WTC11 (cell line): Measurements from ENCODE around the gene FUCA1. TPM values are rescaled to one million over a fixed set of nuclear protein-coding genes. Genes with fewer than 3 reads are reported as not detected.

Experiments
- ATAC-seq: fragments of 200-7000 bp; cut with Tn5 transposase; 2 replicates; pipeline ENCODE4 v1.10.0; 2021; ENCODE audit warnings: mild to moderate bottlenecking, moderate library complexity
- CTCF ChIA-PET: fragments of 300-600 bp; sonication (Branson Sonifier 250); formaldehyde crosslinking; loops from one replicate; lab custom pipeline; 2021; ENCODE audit warnings: antibody characterized with exemption; lab: Charles Lee
- POLR2A ChIA-PET: fragments of 350-600 bp; sonication (Branson Sonifier 250); formaldehyde crosslinking; loops from one replicate; lab custom pipeline; 2021; ENCODE audit warnings: antibody characterized with exemption; lab: Charles Lee
- DNase-seq: peaks from one replicate; pipeline ENCODE4 v3.0.0; 2021; ENCODE audit warnings: low spot score
- H3K27ac Mint-ChIP-seq: 2 replicates; pipeline ENCODE4 v1.8.0; 2021; ENCODE audit warnings: mixed read lengths
- H3K27me3 Mint-ChIP-seq: 2 replicates; pipeline ENCODE4 v1.8.0; 2021; ENCODE audit warnings: low read depth, mild to moderate bottlenecking, moderate library complexity, mixed read lengths
- H3K36me3 Mint-ChIP-seq: 2 replicates; pipeline ENCODE4 v1.8.0; 2021; ENCODE audit warnings: mixed read lengths
- H3K4me1 Mint-ChIP-seq: 2 replicates; pipeline ENCODE4 v1.8.0; 2022; ENCODE audit warnings: mixed read lengths
- H3K4me3 Mint-ChIP-seq: 2 replicates; pipeline ENCODE4 v1.8.0; 2021; ENCODE audit warnings: mild to moderate bottlenecking, moderate library complexity, mixed read lengths
- H3K9me3 Mint-ChIP-seq: 2 replicates; pipeline ENCODE4 v1.8.0; 2021; ENCODE audit warnings: mixed read lengths
- ATF1 ChIP-seq: sonication (generic); formaldehyde crosslinking; IDR thresholded peaks from 2 replicates; pipeline ENCODE4 v1.8.1; 2023; ENCODE audit warnings: mild to moderate bottlenecking, moderate library complexity, missing genetic modification reagents
- ATF3 ChIP-seq: sonication (generic); formaldehyde crosslinking; conservative IDR thresholded peaks from 2 replicates; pipeline ENCODE4 v1.8.1; 2022; ENCODE audit warnings: mild to moderate bottlenecking, missing genetic modification reagents
- CBFB ChIP-seq: sonication (generic); formaldehyde crosslinking; IDR thresholded peaks from 2 replicates; pipeline ENCODE4 v1.8.1; 2022; ENCODE audit warnings: mild to moderate bottlenecking, low read depth, missing genetic modification reagents
- CDX4 ChIP-seq: fragments of 250-450 bp; sonication (Bioruptor Pico); IDR thresholded peaks from 2 replicates; pipeline ENCODE4 v1.9.0; 2021; ENCODE audit warnings: moderate library complexity, mild to moderate bottlenecking, inconsistent platforms, borderline replicate concordance
- E2F4 ChIP-seq: sonication (generic); formaldehyde crosslinking; IDR thresholded peaks from 2 replicates; pipeline ENCODE4 v1.8.1; 2022; ENCODE audit warnings: low read depth, mild to moderate bottlenecking, moderate library complexity, missing genetic modification reagents, borderline replicate concordance
- FOXK1 ChIP-seq: sonication (generic); formaldehyde crosslinking; IDR thresholded peaks from 2 replicates; pipeline ENCODE4 v1.8.0; 2022; ENCODE audit warnings: mild to moderate bottlenecking, moderate library complexity, missing genetic modification reagents
- FOXP1 ChIP-seq: sonication (generic); formaldehyde crosslinking; IDR thresholded peaks from 2 replicates; pipeline ENCODE4 v1.8.0; 2022; ENCODE audit warnings: missing genetic modification reagents, mild to moderate bottlenecking, moderate library complexity, borderline replicate concordance
- HMGXB4 ChIP-seq: sonication (generic); formaldehyde crosslinking; IDR thresholded peaks from 2 replicates; pipeline ENCODE4 v1.8.1; 2023; ENCODE audit warnings: mild to moderate bottlenecking, moderate library complexity, missing genetic modification reagents
- IRF2 ChIP-seq: sonication (generic); formaldehyde crosslinking; IDR thresholded peaks from 2 replicates; pipeline ENCODE4 v1.8.0; 2022; ENCODE audit warnings: low read depth, missing genetic modification reagents, borderline replicate concordance
- KAT7 ChIP-seq: sonication (generic); formaldehyde crosslinking; IDR thresholded peaks from 2 replicates; pipeline ENCODE4 v1.8.1; 2023; ENCODE audit warnings: missing genetic modification reagents, mild to moderate bottlenecking, borderline replicate concordance
- MYBL2 ChIP-seq: sonication (generic); formaldehyde crosslinking; IDR thresholded peaks from 2 replicates; pipeline ENCODE4 v1.8.1; 2023; ENCODE audit warnings: mild to moderate bottlenecking, moderate library complexity, missing genetic modification reagents
- NFYB ChIP-seq: sonication (generic); formaldehyde crosslinking; conservative IDR thresholded peaks from 2 replicates; pipeline ENCODE4 v1.8.0; 2022; ENCODE audit warnings: low read depth, missing genetic modification reagents
- NR1H2 ChIP-seq: sonication (generic); formaldehyde crosslinking; IDR thresholded peaks from 2 replicates; pipeline ENCODE4 v1.9.0; 2021; ENCODE audit warnings: mild to moderate bottlenecking, moderate library complexity, missing genetic modification reagents
- NR2C2 ChIP-seq: sonication (generic); formaldehyde crosslinking; IDR thresholded peaks from 2 replicates; pipeline ENCODE4 v1.8.0; 2022; ENCODE audit warnings: mild to moderate bottlenecking, missing genetic modification reagents
- SMAD4 ChIP-seq: sonication (generic); formaldehyde crosslinking; IDR thresholded peaks from 2 replicates; pipeline ENCODE4 v1.8.0; 2022; ENCODE audit warnings: mild to moderate bottlenecking, missing genetic modification reagents
- TCF7 ChIP-seq: sonication (generic); formaldehyde crosslinking; IDR thresholded peaks from 2 replicates; pipeline ENCODE4 v1.8.0; 2022; ENCODE audit warnings: mild to moderate bottlenecking, low read depth, missing genetic modification reagents, moderate library complexity
- USF1 ChIP-seq: sonication (generic); formaldehyde crosslinking; IDR thresholded peaks from 2 replicates; pipeline ENCODE4 v1.8.0; 2022; ENCODE audit warnings: mild to moderate bottlenecking, missing genetic modification reagents
- ZBTB21 ChIP-seq: sonication (generic); formaldehyde crosslinking; IDR thresholded peaks from 2 replicates; pipeline ENCODE4 v1.8.1; 2023; ENCODE audit warnings: mild to moderate bottlenecking, missing genetic modification reagents, borderline replicate concordance
- ZNF121 ChIP-seq: sonication (generic); formaldehyde crosslinking; IDR thresholded peaks from 2 replicates; pipeline ENCODE4 v1.8.0; 2023; ENCODE audit warnings: missing genetic modification reagents
- ZNF219 ChIP-seq: sonication (generic); formaldehyde crosslinking; IDR thresholded peaks from 2 replicates; pipeline ENCODE4 v1.8.0; 2023; ENCODE audit warnings: missing genetic modification reagents, mild to moderate bottlenecking, borderline replicate concordance
- ZNF317 ChIP-seq: sonication (generic); formaldehyde crosslinking; IDR thresholded peaks from 2 replicates; pipeline ENCODE4 v1.8.1; 2023; ENCODE audit warnings: low read depth, mild to moderate bottlenecking, moderate library complexity, missing genetic modification reagents, borderline replicate concordance
- total RNA-seq: library from RNA; stranded (reverse); gene quantifications from 3 replicates; pipeline ENCODE4 v1.2.3, GENCODE V29; 2021

FUCA1 gene
- total RNA-seq, 1 experiment from 2014 or later, result 7.5 TPM

GRCh38 chr1:23799570-23800399 is 68.3 kb downstream of the FUCA1 start (continued):
- TF ChIP-seq ZNF317 (no peak), TCF7 (CRISPR knock-in tag) (no peak), USF1 (CRISPR knock-in tag) (peak; percentile 81; the same call in 1 of the 2 replicates), IRF2 (CRISPR knock-in tag) (no peak), FOXP1 (CRISPR knock-in tag) (no peak), E2F4 (no peak), SMAD4 (CRISPR knock-in tag) (no peak), ZBTB21 (CRISPR knock-in tag) (no peak), HMGXB4 (CRISPR knock-in tag) (0 out of 2 replicates have a peak, but pooled peaks have one; percentile 4)

- Mint-ChIP-seq H3K9me3 (no peaks in the 10 kb centered on the region), H3K27me3 (peaks cover 17% of the 10 kb centered on the region), H3K4me3 (peak overlapping the region; percentile 96), H3K4me1 (peaks cover 14% of the 10 kb centered on the region), H3K27ac (no peak overlapping the region; the same call in 1 of the 2 replicates), H3K36me3 (peaks cover 13% of the 10 kb centered on the region)
- DNase-seq (no peak), ATAC-seq (no peak)
- TF ChIP-seq NFYB (CRISPR knock-in tag) (no peak), ATF3 (CRISPR knock-in tag) (no peak), ATF1 (no peak), ZNF121 (CRISPR knock-in tag) (no peak), FOXP1 (CRISPR knock-in tag) (no peak), MYBL2 (CRISPR knock-in tag) (no peak), NR1H2 (CRISPR knock-in tag) (no peak), CDX4 (CRISPR knock-in tag) (no peak), CBFB (CRISPR knock-in tag) (no peak), FOXK1 (CRISPR knock-in tag) (no peak), KAT7 (no peak), ZNF219 (CRISPR knock-in tag) (no peak), NR2C2 (CRISPR knock-in tag) (no peak)
- CTCF ChIA-PET, result interaction anchor here (1.5 to 7.8 kb wide), 6 partner anchors 8 to 118 kb away, joined by 3 to 109 read pairs (median 23); partner anchors contain the start of genes LYPLA2 and PITHD1
- POLR2A ChIA-PET, result interaction anchor here (1.5 kb wide), 1 partner anchor 47 kb away, joined by 3 read pairs; no protein-coding TSS in a partner anchor
Observed at GRCh38 chr1:23799255-23799569, 68.9 kb downstream of the FUCA1 start.
